ENCODE measurements around the gene COMMD10.

Gene COMMD10

GRCh38 chr5:116229131-116229689 is 144.4 kb downstream of the COMMD10 start:
- no peak for DNase-seq

GRCh38 chr5:116231288-116231687 is 146.5 kb downstream of the COMMD10 start:
- no peak for DNase-seq

GRCh38 chr5:116234681-116235080 is 149.9 kb downstream of the COMMD10 start:
- no peak for DNase-seq

GRCh38 chr5:116237917-116238500 is 153.2 kb downstream of the COMMD10 start:
- no peak for DNase-seq

DNA sequence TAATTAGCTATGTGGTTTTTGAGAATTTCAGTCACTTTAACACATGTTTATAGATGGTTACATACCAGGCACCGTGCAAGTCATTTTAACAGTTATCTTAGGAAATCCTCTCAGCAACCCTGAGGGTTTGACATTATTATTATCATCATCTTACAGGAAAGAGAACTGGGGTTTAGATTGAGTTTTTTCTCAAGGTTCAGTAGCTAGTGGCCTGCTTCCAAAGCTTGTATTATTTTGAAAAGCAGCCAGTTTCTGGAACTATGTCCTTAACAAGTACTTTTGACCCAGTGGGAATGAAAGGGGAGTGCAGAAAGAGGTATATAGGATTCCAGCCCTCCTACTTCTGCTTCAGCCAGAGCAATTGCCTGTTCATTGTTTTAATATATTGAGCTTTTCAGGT is 157.5 kb downstream of the COMMD10 start:
- no peak for DNase-seq

DNA sequence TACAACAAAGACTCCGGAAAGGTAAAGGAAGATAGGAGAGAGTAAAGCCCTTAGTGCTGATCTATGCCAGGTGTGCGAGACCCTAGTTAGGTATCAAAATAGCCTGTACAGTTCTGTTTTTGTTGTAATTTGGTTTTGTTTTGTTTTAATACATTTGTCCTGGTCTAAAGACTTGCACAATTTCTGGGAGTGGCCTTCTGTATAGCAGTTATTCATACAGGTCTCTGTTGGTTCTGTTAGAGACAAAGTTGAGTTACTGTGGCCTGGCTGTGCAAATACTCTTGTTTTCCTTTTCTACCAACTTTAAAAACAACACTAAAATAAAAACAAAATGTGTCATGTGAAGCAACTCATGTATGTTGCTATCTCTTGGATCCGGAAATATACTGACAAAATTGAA is 163.6 kb downstream of the COMMD10 start:
- no peak for DNase-seq

DNA sequence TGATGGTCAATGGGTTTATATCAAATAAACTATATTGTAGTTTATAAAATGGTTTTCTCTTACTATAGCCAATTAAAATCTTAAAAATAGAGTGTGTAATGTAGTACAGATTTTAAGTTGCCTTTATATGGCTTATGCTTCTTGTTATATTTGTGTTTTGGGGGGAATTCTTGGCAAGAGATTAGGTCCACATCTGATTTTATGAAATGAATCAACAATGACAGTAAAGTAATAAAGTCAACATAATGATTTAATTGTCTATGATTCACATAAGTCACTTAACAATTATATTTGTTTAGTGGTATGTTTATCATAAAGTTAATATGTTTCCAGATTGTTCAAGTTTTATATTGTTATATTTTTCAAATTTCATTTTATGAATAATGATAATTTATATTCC is 164.8 kb downstream of the COMMD10 start:
- DNase-seq: no peak

DNA sequence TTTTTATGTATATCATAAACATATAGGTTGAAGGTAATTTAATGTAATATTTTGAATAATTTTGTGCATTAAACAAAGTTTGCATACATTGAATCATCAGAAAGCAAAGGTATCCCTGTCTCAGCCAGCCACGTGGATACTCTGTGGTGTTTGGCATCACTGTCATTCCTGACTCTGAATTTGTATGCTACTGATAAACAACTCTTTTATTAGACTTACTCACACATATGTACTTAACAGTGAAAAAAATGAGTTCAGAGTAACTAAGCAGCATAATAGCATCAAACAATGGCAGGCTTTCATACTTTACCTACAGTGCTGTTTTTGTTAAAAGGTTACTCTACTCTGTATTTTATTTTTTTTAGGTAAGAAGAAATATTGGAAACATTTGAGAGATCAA is 171.9 kb downstream of the COMMD10 start:
- no peak for DNase-seq

- DNase-seq: no peak
Observed at GRCh38 chr5:116265471-116265870, 180.6 kb downstream of the COMMD10 start.

- DNase-seq: no peak
Observed at GRCh38 chr5:116271446-116272025, 186.7 kb downstream of the COMMD10 start.

DNA sequence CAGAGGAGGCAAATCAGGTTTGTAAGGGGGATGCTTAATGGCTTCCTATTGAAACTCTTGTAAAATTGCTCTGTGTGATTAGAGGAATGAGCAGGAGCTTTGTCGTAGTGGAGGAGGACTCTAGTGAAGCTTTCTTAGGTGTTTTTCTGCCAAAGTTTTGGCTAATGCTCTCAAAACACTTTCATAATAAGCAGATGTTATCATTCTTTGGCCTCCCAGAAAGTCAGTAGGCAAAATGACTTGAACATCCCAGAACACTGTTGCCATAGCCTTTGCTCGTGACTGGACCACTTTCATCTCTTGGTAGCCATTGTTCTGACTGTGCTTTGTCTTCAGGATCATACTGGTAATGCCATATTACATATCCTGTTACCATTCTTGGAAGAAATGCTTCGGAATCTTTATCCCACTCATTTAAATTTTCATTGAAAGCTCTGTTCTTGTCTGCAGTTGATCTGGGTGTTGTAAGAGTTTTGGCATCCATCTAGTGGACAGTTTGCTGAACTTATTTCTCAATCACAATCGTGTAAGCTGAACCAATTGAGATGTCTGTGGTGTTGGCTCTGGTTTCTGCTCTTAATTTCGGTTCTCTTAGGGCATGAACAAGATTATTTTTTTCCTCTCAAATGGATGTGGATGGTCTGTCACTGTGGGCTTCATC is 187.6 kb downstream of the COMMD10 start:
- no peak for DNase-seq

GRCh38 chr5:116273448-116274242 is 188.8 kb downstream of the COMMD10 start:
- DNase-seq: no peak

DNA sequence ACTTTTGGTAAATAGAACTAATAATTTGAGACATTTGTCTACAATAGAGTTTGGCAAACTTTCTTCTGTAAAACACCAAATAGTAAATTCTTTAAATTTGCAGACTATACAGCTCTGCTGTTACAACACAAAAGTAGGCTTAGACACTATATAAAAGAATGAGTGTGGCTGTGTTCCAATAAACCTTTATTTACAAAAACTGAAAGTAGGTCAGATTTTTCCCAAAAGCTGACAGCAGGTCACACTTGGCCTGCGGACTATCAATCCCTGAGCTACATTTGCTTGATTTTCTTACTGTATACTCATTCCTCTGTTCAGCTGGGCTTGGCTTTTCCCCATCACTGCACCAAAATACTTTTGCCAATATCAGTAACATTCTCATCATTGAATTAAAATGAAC is 189.4 kb downstream of the COMMD10 start:
- DNase-seq: no peak

DNA sequence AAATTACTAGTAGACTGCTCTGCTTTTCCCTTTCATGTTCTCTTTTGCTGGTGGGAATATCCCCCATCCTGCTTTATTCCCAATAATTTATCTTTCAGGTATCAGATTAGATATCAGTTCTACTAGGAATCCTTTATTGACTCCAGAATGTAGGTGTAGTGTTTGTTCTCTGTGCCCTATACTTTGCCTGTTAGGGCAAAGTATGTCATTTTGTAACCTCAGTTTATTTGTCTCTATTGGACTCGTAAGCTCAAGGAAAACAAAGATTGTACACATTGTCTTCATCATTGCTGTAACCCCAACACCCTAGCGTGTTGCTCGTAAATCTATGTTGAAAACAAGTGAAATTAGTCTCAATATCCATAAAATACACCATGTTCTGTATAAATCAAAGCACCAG is 190.5 kb downstream of the COMMD10 start:
- no peak for DNase-seq

DNA sequence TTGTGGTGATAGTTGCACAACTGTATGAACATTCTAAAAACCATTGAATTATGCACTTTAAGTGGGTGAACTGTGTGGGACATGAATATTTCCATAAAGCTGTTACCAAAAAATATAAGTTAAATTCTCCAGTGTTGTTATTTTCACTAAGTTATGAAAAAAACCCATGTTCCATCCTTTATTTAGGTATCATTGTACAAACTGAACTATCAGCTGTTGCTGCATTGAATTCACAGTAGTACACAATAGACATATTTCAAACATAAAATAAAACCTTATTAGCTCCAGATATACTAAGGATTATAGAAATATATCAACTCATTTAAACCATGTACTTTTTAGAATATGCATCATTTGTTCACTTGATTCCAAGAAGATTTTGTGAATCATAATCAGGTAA is 192.1 kb downstream of the COMMD10 start:
- DNase-seq: no peak

DNA sequence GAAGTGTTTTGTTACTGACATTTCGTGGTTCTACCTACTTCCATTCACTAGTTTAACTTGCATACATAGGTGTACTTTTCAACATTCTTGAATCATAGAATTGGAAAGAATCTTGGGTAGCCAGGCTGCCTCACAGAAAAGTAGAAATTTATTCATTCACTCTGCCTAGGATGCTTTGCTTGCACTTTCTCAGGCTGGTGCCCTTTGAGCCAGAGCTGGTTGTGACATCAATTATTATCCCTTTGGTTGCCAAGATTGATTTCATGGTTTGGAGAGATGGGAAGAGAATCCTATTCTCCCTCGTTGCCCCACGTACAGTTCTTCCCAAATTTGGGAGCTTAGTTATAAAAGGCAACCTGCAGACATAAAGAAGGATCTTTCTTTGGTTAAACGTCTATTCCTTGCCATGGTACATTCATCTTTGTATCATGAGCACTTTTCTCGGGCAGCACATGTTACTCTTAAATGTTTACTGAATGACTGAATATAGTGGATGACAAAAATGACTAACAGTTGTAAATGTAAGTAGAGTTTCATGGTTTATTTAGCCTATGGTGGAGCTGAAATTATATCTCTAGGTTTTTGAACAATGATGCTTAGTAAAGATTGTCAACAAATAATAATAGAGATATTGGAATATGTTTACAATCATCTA is 195.5 kb downstream of the COMMD10 start:
- DNase-seq: no peak

DNA sequence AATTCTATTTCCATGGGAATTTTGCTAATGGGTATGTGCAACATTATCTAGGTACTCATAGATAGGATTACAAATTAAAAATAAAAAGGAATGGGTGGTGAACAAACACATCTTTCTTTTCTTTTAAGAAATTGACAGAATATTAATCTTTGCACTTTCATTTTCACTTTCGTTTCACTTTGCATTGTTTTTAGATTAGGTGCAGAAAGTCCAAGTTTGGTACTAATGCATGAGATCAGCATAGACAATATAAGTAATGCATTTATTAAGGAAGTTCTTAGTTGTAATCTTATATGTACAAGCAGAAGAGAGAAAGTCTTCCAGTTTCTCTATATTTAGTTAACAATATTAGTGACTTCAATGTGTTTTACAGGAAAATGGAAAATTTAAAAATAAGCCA is 196.5 kb downstream of the COMMD10 start:
- DNase-seq: no peak

- no peak for DNase-seq
Observed at GRCh38 chr5:116288524-116288923, 203.7 kb downstream of the COMMD10 start.

DNA sequence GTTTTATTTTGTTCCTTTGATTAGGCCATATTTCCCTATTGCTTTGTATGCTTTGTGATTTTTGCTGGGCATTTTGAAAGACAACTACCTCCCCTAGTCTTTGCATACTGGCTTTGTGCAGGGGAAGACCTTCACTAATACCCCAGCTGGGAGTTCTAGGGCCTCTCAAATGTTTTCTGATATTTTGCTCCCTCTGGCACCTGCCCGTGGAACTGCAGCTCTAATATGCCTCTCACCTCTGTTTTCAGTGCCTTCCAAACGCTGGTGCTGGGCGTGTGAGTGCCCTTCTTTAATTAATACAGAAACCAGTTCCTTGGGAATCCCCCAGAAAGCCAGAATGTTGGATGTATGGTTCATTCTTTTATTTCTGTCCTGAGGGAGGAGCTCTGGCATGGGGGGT is 204.5 kb downstream of the COMMD10 start:
- no peak for DNase-seq

DNA sequence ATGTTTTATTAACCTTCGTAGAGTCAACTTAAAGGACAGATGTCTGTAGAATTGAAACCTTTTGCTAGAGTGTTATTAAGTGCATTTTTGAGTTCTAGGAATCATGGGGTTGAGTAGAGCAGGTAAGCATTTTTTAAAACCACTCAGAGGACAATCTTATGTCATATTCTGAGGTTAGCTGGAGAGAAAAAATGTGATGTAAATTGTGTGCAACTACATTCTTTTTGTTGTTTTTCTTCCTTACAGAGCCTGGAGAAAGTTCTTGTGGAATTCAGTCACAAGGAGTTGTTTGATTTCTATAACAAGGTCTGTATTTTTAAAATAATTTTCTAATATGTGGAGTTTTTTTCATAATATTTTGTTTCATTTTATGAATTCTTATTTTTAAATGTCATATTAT is 206.4 kb downstream of the COMMD10 start:
- no peak for DNase-seq

DNA sequence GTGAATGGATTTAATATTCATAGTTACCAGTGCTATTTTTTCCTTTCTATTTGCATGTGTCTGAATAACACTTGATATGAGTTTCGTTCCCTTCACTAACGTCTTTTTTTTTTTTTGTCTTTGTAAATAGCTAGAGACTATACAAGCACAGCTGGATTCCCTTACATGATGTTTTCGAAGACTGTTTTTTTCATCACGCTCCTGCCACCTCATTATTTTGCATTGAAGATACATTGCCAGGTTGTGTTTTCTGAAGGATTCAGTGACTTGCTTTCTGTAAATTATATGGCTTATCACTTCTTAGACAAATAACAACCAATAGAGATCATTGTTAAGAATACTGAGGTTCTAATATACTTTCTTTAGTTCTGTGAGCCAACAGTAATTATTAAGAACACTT is 207.5 kb downstream of the COMMD10 start:
- no peak for DNase-seq

GRCh38 chr5:116296335-116297072 is 211.7 kb downstream of the COMMD10 start:
- no peak for DNase-seq

Measured in 8988T (cell line).